Islet of Langerhans (tissue), 1 donor: Measurements from ENCODE around the gene C6orf163.
"Not testable (repeated sequence)": the region's sequence is repeated elsewhere in the genome, so short reads cannot be mapped to it uniquely, and the experiment has no call there.

Experiments used
- FAIRE-seq: peaks from one replicate; lab custom pipeline; 2011; peaks lifted over from hg19 to GRCh38; lab: Jason Lieb, UNC

Gene C6orf163

DNA sequence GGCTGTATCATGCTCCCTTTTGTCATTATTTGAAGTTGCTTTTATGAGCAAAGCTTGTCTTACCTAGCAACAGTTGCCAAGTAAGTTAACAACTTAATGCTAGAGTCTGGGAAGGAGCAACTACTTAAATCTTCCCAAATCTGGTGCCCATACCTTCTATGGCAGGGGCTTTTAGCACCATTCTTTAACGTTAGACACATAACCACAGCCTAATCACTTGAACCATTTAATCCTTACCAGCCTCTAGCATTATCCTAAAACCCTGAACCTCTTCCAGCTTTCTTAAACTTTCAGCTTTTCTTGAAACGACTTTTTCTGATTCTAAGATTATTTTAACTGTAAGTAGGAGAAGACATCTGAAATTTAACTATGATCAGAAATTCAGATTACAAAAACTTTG lies at the start of gene C6orf163:
TSS of gene C6orf163 (plus strand) at position 83 of the 400 bp plus-strand sequence. CDS start at position 370, 287 bp downstream.
- no peak for FAIRE-seq

DNA sequence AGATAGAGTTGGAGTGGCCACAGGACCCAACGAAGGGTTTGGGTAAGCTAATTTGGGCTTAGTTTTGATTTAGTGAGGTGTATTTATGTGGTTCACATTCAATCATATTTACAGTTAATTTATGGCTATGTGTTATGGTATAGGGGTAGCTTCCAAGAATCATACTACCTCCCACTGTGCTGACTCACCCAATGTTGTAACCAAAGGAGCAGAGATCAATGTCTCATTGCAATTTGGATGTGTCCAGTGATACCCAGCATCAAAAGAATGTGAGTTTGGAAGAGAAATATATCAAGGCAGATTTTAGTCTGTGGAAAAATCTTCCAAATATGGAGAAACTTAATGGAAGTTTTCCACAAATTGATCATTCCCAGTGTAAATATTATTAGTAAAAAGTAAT lies 47.5 kb upstream of the C6orf163 start:
- FAIRE-seq: no peak

DNA sequence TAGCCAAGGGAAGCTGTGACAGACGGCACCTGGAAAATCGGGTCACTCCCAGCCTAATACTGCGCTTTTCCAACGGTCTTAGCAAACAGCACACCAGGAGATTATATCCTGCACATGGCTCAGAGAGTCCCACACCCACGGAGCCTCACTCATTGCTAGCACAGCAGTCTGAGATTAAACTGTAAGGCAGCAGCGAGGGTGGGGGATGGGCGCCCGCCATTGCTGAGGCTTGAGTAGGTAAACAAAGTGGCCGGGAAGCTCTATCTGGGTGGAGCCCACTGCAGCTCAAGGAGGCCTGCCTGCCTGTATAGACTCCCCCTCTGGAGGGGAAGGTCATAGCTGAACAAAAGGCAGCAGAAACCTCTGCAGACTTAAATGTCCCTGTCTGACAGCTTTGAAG lies 43.3 kb upstream of the C6orf163 start:
- FAIRE-seq: not testable (repeated sequence)

DNA sequence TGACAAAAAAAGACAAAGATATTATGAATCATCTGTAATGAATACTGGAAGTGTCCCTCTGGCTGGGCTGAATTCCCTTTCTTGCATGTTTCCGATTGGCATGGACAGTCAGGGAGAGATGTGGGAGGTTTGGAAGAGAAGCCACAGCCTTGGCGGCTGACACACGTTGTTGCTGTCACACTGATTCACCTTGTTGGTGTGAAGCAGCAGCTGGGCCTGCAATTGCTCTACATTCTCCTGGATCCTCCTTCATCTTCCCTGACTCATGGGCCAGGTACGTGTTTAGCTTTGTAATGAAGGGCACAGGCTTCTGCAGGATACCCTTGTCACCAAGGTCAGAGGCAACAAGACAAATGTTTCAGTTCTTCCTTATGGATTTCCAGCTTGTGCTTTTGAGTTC lies 35.6 kb upstream of the C6orf163 start:
- no peak for FAIRE-seq

- FAIRE-seq: no peak
Observed at GRCh38 chr6:87312860-87313259, 31.8 kb upstream of the C6orf163 start.

- no peak for FAIRE-seq
Observed at GRCh38 chr6:87315071-87315470, 29.5 kb upstream of the C6orf163 start.

DNA sequence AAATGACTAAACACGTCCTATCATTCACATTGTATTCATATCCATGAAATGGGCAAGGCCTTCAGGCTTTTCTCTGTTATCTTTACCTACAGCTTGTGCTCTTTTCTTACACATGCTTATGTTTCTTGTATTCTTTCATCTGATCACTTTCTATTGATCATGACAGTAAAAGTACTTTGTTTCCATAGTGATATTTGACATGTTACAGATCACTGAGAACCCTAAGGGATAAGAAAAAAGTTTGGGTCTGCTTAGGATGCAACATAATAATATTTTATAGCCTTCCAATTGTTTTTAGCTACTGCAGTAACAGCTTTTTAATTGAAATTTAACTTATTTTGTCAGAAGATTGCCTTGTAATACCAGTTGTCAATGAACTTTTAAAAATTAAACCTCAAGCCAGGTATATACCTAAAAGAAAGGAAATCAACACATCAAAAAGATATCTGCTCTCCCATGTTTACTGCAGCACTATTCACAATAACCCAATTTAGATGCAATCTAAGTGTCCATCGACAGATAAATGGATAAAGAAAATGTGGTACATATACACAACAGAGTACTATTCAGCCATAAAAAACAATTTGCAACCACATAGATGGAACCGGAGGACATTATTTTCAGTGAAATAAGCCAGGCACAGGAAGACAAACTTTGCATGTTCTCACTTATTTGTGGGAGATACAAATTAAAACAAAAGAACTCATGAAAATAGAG lies 25.2 kb upstream of the C6orf163 start:
- FAIRE-seq: no peak

DNA sequence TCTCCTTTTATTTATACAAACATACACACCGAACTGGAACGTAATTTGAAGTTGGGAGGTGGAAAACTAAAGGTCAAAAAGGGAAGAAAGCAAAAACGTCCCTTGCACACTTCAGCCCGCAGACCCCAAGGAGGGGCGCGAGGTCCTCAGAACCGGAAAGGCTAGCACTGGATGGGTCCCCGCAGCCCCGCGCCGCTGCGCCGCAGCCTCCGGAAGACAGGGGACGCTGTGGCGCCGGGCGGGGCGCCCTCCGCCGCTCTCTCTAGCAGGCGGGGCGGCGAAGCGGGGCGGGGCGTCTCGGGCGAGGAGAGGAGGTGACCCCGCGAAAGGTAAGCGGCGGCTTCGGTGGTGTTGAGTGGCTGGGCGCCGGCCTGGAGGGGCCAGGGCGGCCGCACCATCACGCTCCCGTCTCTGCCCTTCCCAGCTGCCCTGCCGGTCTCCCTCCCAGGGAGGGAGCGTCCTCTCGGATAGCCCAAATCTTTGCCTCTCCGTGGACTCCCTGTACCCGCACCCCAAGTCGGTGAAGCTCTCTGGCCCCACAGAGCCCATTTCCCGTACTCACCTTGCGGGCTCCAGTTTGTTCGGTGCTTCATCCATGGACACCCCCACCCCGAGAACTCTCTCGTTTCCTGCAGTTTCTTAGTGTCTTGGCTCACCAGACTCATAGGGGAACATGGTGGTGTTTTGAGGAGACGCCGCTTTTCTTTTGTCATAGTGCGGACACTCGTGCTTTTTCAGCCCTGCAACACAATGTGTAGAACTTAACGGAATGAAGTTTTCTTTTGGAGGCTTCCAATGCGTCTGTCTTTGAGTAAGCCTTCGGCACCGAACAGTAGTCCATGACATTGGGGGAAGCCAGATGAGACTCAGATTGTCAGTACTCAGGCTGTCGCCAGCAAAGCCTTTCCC lies 22.1 kb upstream of the C6orf163 start, which contains the start of gene SMIM8:
TSS of gene SMIM8 (plus strand) at position 285 of the 909 bp plus-strand sequence. CDS start 14,444 bp downstream, outside the sequence.
- no peak for FAIRE-seq

DNA sequence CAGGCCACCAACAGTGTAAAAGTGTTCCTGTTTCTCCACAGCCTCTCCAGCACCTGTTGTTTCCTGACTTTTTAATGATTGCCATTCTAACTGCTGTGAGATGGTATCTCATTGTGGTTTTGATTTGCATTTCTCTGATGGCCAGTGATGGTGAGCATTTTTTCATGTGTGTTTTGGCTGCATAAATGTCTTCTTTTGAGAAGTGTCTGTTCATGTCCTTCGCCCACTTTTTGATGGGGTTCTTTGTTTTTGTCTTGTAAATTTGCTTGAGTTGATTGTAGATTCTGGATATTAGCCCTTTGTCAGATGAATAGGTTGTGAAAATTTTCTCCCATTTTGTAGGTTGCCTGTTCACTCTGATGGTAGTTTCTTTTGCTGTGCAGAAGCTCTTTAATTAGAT lies 20.7 kb upstream of the C6orf163 start:
- not testable (repeated sequence) for FAIRE-seq

DNA sequence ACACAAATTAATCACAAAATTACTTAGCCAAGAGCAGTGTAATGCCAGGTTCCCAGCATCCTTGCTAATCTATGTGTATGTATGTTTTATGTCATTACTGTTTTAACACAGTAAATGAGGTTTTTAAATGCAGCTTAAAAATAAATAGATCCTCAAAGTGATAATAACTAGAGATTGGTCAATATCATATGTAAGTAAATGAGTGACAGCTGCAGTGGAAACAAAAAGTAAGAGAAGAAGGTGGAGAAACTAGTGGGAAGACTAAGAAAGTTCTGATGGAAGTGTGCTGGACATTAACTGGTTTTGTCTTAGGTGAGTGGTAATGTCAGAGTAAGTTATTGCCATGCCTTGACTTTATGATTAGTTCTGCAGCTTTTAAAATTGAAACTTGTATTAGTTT lies 13.7 kb upstream of the C6orf163 start:
- no peak for FAIRE-seq

- FAIRE-seq: no peak
Observed at GRCh38 chr6:87333033-87333432, 11.6 kb upstream of the C6orf163 start.

DNA sequence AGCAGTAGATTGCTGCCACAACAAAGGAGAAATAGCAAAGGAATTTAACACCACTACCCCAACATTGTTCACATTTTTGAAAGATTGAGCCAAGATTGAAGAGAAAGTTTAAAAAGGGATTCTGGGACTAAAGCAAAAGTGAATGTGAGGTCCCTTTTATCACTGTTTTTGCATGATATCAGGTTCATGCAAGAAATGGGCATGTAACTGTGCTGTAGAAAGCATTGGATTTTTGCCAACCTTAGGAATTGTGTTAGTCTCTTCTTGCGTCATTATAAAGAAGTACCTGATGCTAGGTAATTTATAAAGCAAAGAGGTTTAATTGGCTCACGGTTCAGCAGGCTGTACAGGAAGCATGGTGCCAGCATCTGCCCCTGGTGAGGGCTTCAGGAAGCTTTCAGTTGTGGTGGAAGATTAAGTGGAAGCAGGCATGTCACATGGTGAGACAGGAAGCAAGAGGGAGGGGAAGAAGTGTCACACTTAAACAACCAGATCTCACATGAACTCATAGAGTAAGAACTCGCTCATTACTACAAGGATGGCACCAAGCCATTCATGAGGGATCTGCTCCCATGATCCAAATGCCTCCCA lies 10.9 kb upstream of the C6orf163 start:
- no peak for FAIRE-seq

- no peak for FAIRE-seq
Observed at GRCh38 chr6:87334683-87335082, 9.9 kb upstream of the C6orf163 start.

GRCh38 chr6:87336367-87336766 lies 8.2 kb upstream of the C6orf163 start:
- no peak for FAIRE-seq

GRCh38 chr6:87340230-87340629 lies 4.4 kb upstream of the C6orf163 start:
- no peak for FAIRE-seq

DNA sequence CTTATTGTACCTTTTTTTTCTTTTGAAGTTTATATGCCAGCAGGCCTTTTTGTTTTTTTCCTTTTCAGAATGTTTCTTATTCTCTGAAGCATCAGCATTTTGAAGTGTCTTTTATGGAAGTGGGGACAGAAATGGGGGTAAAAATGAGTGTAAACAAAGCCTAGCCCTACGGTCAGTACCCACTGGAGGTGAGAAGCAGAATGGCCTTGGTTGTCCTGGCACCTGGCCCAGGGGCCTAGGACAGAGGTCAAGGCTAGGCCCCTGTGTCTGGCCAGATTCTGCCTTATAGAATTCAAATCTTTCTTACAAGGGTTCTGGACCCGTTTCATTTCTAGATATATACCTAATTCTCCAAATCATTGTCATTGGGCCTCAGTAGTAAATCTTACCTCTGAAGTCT lies 3.5 kb upstream of the C6orf163 start:
- no peak for FAIRE-seq

GRCh38 chr6:87341899-87342298 lies 2.7 kb upstream of the C6orf163 start:
- no peak for FAIRE-seq

DNA sequence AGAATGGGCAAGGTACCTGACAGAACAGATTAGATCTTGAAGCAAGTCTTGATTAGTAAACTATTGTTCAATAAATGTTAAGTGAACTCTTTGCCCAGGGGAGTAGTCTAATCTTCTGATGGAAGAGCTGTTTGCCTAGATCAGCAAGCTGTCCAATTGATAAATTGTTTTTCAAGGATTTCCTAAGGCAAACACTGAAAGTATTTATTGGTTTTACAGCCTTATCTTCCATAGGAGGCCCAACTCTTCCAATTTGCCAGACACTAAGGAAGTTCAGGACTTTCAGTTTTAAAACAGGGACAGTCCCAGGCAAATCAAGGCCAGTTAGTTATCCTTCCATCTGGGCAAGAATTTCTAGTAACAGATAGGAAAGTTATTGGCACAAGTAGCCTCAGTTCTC lies 1.8 kb upstream of the C6orf163 start:
- FAIRE-seq: no peak

- FAIRE-seq: no peak
Observed at GRCh38 chr6:87346700-87347099, 2.1 kb downstream of the C6orf163 start.

GRCh38 chr6:87349896-87350295 lies 5.3 kb downstream of the C6orf163 start:
- no peak for FAIRE-seq

DNA sequence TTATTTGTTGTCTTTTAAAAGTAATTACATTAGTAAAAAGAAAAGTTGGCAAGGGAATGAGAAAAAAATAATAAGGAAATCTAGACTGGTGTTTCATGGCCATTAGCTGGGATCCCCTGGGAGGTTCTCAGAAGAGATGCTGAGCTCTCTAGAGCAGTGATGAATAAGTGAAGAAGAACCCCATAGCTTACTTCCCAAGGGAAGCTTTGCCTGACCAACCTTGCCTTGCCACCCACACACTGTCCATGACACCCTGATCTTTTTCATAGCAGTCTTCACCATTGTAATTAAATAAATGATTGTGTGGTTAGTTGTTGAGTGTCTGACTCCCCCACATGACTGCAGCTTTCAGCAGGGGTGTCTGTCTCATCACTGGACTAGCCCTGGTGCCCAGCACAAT lies 5.9 kb downstream of the C6orf163 start:
- no peak for FAIRE-seq

- no peak for FAIRE-seq
Observed at GRCh38 chr6:87351583-87351982, 7.0 kb downstream of the C6orf163 start.

- FAIRE-seq: no peak
Observed at GRCh38 chr6:87356181-87356580, 11.6 kb downstream of the C6orf163 start.
